PC-3 (cell line): ENCODE results near the gene SPRR1A.

Experiments
- EZH2 ChIP-seq: fragments of 300-600 bp; sonication (generic); IDR thresholded peaks from one replicate; pipeline ENCODE4 v1.6.1; 2017; ENCODE audit warnings: antibody characterized with exemption, mild to moderate bottlenecking, low read length; ENCODE audit not compliant: unreplicated experiment
- EZH2phosphoT487 ChIP-seq: fragments of 300-600 bp; sonication (generic); IDR thresholded peaks from 2 replicates; pipeline ENCODE4 v1.6.1; 2018; ENCODE audit warnings: mild to moderate bottlenecking, antibody characterized with exemption, low read length, borderline replicate concordance
- TF ChIP-seq, protein P1 (sequence below): fragments of 300-600 bp; sonication (generic); conservative IDR thresholded peaks from 2 replicates; pipeline ENCODE4 v1.5.1; 2017; ENCODE audit warnings: antibody characterized with exemption, low read depth, mild to moderate bottlenecking, low read length

DNA sequence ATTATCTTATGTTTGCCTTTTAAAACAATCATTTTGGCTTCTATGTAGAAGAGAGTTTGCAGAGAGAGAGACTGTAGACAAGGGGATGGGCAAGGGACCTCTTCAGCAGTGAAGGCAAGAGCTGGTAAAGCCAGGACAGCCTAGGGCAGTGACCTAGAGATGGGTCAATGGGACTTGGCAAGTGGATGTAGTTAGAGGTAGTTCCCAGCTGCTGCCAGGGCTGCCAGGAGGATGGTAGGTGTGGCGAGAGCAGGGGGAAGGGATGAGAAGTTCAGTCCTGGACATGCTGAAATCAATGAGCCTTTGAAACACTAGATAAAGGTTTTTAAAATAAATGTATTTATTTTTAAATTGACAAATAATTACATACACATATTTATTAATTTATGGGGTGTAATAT, 43.3 kb upstream of the SPRR1A start:
- TF ChIP-seq, protein P1, sequence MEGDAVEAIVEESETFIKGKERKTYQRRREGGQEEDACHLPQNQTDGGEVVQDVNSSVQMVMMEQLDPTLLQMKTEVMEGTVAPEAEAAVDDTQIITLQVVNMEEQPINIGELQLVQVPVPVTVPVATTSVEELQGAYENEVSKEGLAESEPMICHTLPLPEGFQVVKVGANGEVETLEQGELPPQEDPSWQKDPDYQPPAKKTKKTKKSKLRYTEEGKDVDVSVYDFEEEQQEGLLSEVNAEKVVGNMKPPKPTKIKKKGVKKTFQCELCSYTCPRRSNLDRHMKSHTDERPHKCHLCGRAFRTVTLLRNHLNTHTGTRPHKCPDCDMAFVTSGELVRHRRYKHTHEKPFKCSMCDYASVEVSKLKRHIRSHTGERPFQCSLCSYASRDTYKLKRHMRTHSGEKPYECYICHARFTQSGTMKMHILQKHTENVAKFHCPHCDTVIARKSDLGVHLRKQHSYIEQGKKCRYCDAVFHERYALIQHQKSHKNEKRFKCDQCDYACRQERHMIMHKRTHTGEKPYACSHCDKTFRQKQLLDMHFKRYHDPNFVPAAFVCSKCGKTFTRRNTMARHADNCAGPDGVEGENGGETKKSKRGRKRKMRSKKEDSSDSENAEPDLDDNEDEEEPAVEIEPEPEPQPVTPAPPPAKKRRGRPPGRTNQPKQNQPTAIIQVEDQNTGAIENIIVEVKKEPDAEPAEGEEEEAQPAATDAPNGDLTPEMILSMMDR, result no peak
- TF ChIP-seq EZH2, result no peak
- TF ChIP-seq EZH2phosphoT487, result no peak
